HG03060 (cell line): Measurements from ENCODE around the gene SNCG.

Source experiments
- ATAC-seq: cut with Tn5 transposase; IDR thresholded peaks from one replicate; pipeline ENCODE4 v1.9.1; 2021; ENCODE audit warnings: low read depth, moderate number of reproducible peaks; ENCODE audit not compliant: unreplicated experiment

SNCG gene

GRCh38 chr10:86959737-86960002 lies 1.3 kb downstream of the SNCG start:
- no peak for ATAC-seq

- ATAC-seq, result peak; percentile 79
These were observed 1.8 kb downstream of the SNCG start for GRCh38 chr10:86960003-86960862.

- no peak for ATAC-seq
These were observed 2.5 kb downstream of the SNCG start for GRCh38 chr10:86960863-86961434.

GRCh38 chr10:86961481-86962091 lies 3.2 kb downstream of the SNCG start:
- ATAC-seq, result no peak

- ATAC-seq, result no peak
These were observed 4.0 kb downstream of the SNCG start for GRCh38 chr10:86962136-86962980.

GRCh38 chr10:86962981-86963310 lies 4.5 kb downstream of the SNCG start:
- no peak for ATAC-seq

- no peak for ATAC-seq
These were observed 5.0 kb downstream of the SNCG start for GRCh38 chr10:86963341-86963919.

- ATAC-seq, result no peak
These were observed 5.9 kb downstream of the SNCG start for GRCh38 chr10:86964061-86964846.

GRCh38 chr10:86964847-86965190 lies 6.4 kb downstream of the SNCG start:
- ATAC-seq, result no peak

GRCh38 chr10:86965986-86966654 lies 7.7 kb downstream of the SNCG start:
- no peak for ATAC-seq

- no peak for ATAC-seq
These were observed 9.1 kb downstream of the SNCG start for GRCh38 chr10:86967481-86967941.

GRCh38 chr10:86968271-86968993 lies 10.0 kb downstream of the SNCG start, which contains the start of gene ADIRF:
Gene ADIRF (plus strand): TSS chr10:86968482. CDS start chr10:86968545, 63 bp downstream.
- ATAC-seq, result no peak

- ATAC-seq, result no peak
These were observed 10.6 kb downstream of the SNCG start for GRCh38 chr10:86968994-86969355.

- no peak for ATAC-seq
These were observed 11.1 kb downstream of the SNCG start for GRCh38 chr10:86969421-86970041.

GRCh38 chr10:86970162-86970981 lies 12.0 kb downstream of the SNCG start:
- no peak for ATAC-seq

GRCh38 chr10:86970982-86971231 lies 12.5 kb downstream of the SNCG start:
- no peak for ATAC-seq

GRCh38 chr10:86971232-86971991 lies 13.0 kb downstream of the SNCG start:
- peak; percentile 47 for ATAC-seq
